SU-DHL-6 (cell line): ENCODE measurements around the gene RAB26.
"Not testable (repeated sequence)": the region's sequence is repeated elsewhere in the genome, so short reads cannot be mapped to it uniquely, and the experiment has no call there.

Experiments
- H2AFZ ChIP-seq: fragments of 200-600 bp; sonication (generic); 2 replicates; pipeline ENCODE4 v1.6.1; 2014; ENCODE audit warnings: low read depth, mild to moderate bottlenecking, moderate library complexity, mixed read lengths, antibody characterized with exemption, low read length; ENCODE audit not compliant: severe bottlenecking
- H3F3A ChIP-seq: fragments of 200-600 bp; shearing (Covaris generic); 2 replicates; pipeline ENCODE4 v1.6.0; 2016; ENCODE audit warnings: antibody characterized with exemption, mild to moderate bottlenecking; ENCODE audit not compliant: insufficient read depth
- H3K27ac ChIP-seq: fragments of 200-600 bp; sonication (generic); 2 replicates; pipeline ENCODE4 v1.5.1; 2016; ENCODE audit warnings: low read depth, mild to moderate bottlenecking, low read length, moderate library complexity, mixed read lengths
- H3K27me3 ChIP-seq: fragments of 200-600 bp; sonication (generic), shearing (Covaris generic); 2 replicates; pipeline ENCODE4 v1.6.0; 2014; ENCODE audit warnings: mild to moderate bottlenecking, low read length
- H3K36me3 ChIP-seq: fragments of 200-600 bp; sonication (generic); 2 replicates; pipeline ENCODE4 v1.6.1; 2014; ENCODE audit warnings: mild to moderate bottlenecking, low read length, mixed read lengths
- H3K4me2 ChIP-seq: fragments of 300-600, 200-600 bp; shearing (Covaris generic), sonication (generic); 2 replicates; pipeline ENCODE4 v1.6.0; 2014; ENCODE audit warnings: low read length, low read depth, mild to moderate bottlenecking; ENCODE audit not compliant: poor library complexity, severe bottlenecking
- H3K4me3 ChIP-seq: fragments of 200-600 bp; sonication (generic); 2 replicates; pipeline ENCODE4 v1.5.1; 2014; ENCODE audit warnings: antibody characterized with exemption, low read length, mild to moderate bottlenecking, mixed read lengths; ENCODE audit not compliant: insufficient read depth, poor library complexity, severe bottlenecking
- H3K79me2 ChIP-seq: fragments of 200-600 bp; sonication (generic); 2 replicates; pipeline ENCODE4 v1.6.1; 2014; ENCODE audit warnings: mild to moderate bottlenecking, low read length, moderate library complexity; ENCODE audit not compliant: insufficient read depth
- H3K9ac ChIP-seq: fragments of 200-600 bp; sonication (generic); 2 replicates; pipeline ENCODE4 v1.7.0; 2014; ENCODE audit warnings: mild to moderate bottlenecking, low read length
- H3K9me2 ChIP-seq: fragments of 200-600 bp; sonication (generic); replicated peaks from 2 replicates; pipeline ENCODE4 v1.6.1; 2014; ENCODE audit warnings: low read length; ENCODE audit not compliant: insufficient read depth
- H3K9me3 ChIP-seq: fragments of 200-600 bp; sonication (generic); 2 replicates; pipeline ENCODE4 v1.6.1; 2014; ENCODE audit warnings: low read length, mixed read lengths; ENCODE audit not compliant: insufficient read depth
- H4K20me1 ChIP-seq: fragments of 200-600 bp; sonication (generic); 2 replicates; pipeline ENCODE4 v1.6.1; 2014; ENCODE audit warnings: low read depth, mild to moderate bottlenecking, antibody characterized with exemption, low read length, moderate library complexity, mixed read lengths
- EZH2phosphoT487 ChIP-seq: fragments of 200-600 bp; sonication (generic), shearing (Covaris generic); conservative IDR thresholded peaks from 2 replicates; pipeline ENCODE4 v1.6.1; 2018; ENCODE audit warnings: mild to moderate bottlenecking, antibody characterized with exemption, low read length, moderate library complexity, mixed read lengths
- TF ChIP-seq, protein P1 (sequence below): fragments of 200-600 bp; sonication (generic); IDR thresholded peaks from one replicate; pipeline ENCODE4 v1.5.1; 2017; ENCODE audit warnings: antibody characterized with exemption, mild to moderate bottlenecking, low read length, moderate library complexity; ENCODE audit not compliant: insufficient read depth, poor library complexity, severe bottlenecking

The RAB26 gene

DNA sequence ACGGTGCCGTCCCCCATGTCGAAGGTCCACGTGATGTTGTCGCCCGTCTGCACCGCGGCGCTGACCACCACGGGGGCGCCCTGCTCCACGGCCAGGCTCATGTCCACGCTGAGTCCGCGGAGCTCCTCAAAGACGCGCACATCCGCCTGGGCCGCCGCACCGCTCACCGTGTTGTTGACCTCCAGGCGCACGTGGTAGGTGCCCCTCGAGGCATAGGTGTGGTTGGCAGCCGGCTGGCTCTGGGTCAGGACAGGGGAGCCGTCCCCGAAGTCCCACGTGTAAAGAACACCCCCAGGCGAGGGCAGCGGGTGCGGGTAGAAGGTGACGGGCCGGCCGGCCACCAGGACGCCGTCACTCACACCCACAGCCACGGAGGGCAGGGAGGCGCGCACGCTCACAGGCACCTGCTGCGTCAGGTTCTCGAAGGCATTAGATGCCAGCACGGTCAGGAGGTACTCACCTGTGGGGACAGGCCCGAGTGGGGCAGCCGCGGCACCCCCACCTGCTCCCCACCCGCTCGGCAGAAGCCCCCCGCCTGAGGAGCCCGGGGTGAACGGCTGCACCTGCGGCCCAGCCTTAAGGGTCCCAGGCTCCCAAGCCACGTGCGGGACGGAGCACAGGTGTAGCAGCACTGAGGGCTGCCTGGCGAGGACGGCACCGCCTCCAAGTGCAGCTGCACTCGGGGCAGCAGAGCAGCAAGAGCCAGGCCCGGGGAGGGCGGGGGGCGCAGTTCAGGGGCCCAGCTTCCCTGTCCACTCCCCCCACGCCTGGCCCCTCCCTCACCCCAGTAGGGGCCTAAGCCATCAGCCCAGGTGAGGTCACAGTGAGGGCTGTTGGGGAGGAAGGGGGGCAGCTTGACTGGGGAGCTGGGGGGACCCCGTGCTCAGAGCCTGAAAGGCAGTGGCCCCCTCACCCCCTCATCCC, 36.8 kb upstream of the RAB26 start:
- H3F3A ChIP-seq, H3K79me2 ChIP-seq, H3K9me3 ChIP-seq, H3K9me2 ChIP-seq, H4K20me1 ChIP-seq, H3K4me2 ChIP-seq, H3K27ac ChIP-seq, H3K36me3 ChIP-seq, H2AFZ ChIP-seq, H3K27me3 ChIP-seq, H3K9ac ChIP-seq, H3K4me3 ChIP-seq: not testable (repeated sequence)

DNA sequence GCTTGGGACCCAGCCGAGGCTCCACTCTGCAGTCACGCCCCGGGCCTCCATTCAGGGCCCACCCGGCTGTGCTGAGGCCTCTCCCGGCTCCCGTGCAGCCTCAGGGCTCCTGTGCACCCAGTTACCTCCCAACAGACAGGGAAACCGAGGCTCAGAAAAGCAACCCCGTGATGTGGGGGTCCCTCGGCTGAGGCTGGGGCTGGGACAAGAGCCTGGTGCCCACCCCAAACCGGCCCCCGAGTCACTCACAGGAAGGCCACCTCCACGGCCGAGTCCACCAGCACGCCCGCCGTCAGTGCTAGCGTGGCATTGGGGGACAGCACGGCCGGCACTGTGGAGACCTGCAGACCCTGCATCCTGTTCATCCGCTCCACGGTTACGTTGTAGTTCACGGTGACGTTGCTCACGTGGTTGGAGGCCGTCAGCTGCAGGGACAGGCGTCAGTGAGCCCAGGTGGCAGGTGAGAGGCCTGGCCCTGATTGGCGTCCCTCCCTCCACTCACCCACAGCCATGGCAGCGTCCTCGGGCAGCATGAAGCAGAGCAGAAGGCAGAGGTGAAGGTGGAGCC, 35.8 kb upstream of the RAB26 start:
- H3K27me3 ChIP-seq, H3K4me2 ChIP-seq, H3K4me3 ChIP-seq, H4K20me1 ChIP-seq, H3K9ac ChIP-seq, H3K79me2 ChIP-seq, H3K9me2 ChIP-seq, H3F3A ChIP-seq, H3K27ac ChIP-seq, H3K9me3 ChIP-seq, H2AFZ ChIP-seq, H3K36me3 ChIP-seq: not testable (repeated sequence)

DNA sequence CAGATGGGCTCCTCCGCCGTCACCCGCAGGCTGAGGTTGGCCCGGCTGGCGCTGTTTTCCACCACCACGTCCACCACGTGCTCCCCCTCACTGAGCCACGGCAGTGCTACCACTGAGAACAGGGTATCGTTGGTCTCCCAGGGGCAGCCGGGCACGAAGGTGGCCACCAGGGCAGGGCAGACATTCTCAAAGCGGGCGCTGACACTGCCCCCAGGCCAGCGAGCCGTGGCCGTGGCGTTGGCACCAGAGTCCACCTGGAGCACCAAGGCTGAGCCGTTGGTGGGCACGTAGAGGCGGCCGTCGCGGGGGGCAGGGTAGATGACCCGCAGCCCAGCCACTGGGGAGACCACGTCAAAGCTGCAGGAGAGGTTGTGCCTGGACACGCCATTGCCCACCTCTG, 34.2 kb upstream of the RAB26 start:
- H3K27ac ChIP-seq, H3K9me3 ChIP-seq, H4K20me1 ChIP-seq, H3K4me3 ChIP-seq, H3K79me2 ChIP-seq, H3K36me3 ChIP-seq, H2AFZ ChIP-seq, H3F3A ChIP-seq, H3K27me3 ChIP-seq, H3K9me2 ChIP-seq, H3K4me2 ChIP-seq, H3K9ac ChIP-seq: not testable (repeated sequence)

DNA sequence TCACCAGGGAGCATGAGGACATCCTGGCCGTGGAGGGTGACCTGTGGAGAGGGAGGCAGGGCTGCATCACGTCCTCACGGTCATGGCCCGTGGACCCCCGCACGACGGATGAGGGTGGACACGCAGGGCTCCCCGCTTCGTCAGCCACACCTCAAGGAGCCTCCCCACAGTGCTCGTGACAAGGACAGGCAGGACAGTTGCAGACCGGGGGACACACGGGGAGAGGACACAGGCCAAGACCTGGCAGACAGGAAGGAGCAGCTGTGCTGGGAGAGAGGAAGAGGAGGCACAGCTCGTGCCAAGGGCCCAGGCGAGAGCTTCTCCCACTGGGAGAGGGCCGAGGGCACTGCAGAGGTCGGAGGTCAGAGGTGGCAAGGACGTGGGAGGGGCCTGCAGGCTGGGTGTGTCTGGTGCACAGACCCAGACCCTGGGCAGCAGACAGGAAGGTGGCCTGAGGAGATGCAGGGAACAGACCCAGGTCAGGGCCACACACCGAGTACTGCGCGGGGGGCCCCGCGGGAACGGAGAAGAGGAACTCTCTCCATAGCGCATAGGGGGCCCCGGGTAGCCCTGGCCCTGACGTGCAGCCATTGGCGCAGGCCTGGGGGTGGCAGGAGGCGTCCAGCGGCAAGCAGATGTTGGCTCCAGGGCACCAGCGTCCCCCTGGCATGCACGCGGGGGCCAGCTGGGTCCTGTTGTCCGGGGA, 33.4 kb upstream of the RAB26 start:
- H3K4me3 ChIP-seq, H3K4me2 ChIP-seq, H3K36me3 ChIP-seq, H4K20me1 ChIP-seq, H3K9me3 ChIP-seq, H3F3A ChIP-seq, H3K79me2 ChIP-seq, H3K27me3 ChIP-seq, H3K27ac ChIP-seq, H3K9me2 ChIP-seq, H2AFZ ChIP-seq, H3K9ac ChIP-seq: not testable (repeated sequence)

DNA sequence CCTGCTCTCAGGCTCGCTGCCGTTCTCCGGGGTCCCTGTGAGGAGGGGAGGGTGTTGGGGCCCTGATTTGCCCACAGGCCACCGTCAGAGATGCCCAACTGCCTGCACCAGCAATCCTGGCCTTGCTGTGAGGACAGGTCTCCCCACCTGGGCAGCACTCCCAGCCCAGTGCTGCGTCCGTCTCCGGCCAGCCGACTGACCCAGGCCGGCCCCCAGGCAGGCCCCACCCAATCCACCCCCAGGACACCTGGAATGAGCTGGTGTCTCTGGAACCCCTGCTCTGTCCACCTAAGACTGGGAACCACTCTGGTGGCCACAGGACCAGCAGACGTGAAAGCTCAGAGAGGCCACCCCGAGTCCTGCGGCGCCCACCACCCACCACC, 32.8 kb upstream of the RAB26 start:
- no peaks in the 10 kb centered on the region for H3K9me2 ChIP-seq
- H3K79me2 ChIP-seq: no peaks in the 10 kb centered on the region
- no peaks in the 10 kb centered on the region for H3K36me3 ChIP-seq

DNA sequence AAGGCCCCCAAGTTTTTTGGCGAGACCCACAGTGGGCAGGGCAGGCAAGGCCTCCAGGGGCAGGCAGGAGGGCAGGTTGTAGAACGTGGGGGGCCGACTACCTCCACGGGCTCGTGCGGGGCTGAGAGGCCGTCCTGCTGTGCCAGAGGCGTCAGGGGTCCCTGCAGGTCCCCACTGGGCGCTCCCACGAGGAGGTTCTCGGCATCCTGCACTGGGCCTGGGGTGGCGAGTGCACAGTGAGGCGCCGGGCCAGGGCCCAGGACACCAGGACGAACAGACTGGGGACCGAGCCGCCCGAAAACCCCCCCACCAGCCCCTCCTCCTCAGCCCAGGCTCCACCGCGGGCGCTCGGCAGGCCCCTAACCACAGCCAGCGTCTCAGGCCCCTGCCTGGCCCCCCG, 32.0 kb upstream of the RAB26 start:
- not testable (repeated sequence) for H3K4me2 ChIP-seq, H3F3A ChIP-seq, H3K79me2 ChIP-seq, H3K9ac ChIP-seq, H3K27ac ChIP-seq, H3K4me3 ChIP-seq, H4K20me1 ChIP-seq, H3K27me3 ChIP-seq, H3K9me3 ChIP-seq, H3K36me3 ChIP-seq, H2AFZ ChIP-seq, H3K9me2 ChIP-seq

More for the DNA sequence above, 32.8 kb upstream of the RAB26 start:
- H3K27ac ChIP-seq: no peak overlapping the region
- H3K27me3 ChIP-seq: no peaks in the 10 kb centered on the region
- no peak overlapping the region for H3K4me3 ChIP-seq
- H3F3A ChIP-seq: no peaks in the 10 kb centered on the region
- no peak overlapping the region for H2AFZ ChIP-seq
- H4K20me1 ChIP-seq: no peaks in the 10 kb centered on the region
- H3K9me3 ChIP-seq: no peaks in the 10 kb centered on the region
- no peak overlapping the region for H3K9ac ChIP-seq
- H3K4me2 ChIP-seq: no peak overlapping the region
- TF ChIP-seq EZH2phosphoT487: no peak
- TF ChIP-seq, protein P1, sequence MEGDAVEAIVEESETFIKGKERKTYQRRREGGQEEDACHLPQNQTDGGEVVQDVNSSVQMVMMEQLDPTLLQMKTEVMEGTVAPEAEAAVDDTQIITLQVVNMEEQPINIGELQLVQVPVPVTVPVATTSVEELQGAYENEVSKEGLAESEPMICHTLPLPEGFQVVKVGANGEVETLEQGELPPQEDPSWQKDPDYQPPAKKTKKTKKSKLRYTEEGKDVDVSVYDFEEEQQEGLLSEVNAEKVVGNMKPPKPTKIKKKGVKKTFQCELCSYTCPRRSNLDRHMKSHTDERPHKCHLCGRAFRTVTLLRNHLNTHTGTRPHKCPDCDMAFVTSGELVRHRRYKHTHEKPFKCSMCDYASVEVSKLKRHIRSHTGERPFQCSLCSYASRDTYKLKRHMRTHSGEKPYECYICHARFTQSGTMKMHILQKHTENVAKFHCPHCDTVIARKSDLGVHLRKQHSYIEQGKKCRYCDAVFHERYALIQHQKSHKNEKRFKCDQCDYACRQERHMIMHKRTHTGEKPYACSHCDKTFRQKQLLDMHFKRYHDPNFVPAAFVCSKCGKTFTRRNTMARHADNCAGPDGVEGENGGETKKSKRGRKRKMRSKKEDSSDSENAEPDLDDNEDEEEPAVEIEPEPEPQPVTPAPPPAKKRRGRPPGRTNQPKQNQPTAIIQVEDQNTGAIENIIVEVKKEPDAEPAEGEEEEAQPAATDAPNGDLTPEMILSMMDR: no peak

DNA sequence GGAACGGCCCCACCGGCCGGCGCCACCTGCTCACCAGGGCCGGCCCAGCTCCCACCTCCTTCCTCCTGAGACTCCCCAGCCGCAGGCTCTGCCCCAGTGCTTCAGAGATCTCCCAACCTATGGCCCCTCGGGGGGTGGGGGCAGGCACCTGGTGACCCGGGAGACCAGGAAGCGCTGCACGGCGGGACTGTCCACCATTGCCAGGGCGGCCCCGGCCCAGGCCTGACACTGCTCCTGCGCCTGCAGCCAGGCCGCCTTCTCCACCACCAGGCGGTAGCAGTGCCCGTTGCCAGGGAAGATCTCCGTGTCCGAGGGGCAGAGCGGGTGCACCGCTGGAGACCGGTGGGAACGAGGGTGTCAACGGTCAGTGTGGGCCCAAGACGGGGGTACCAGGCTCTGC, 31.1 kb upstream of the RAB26 start:
- H3K4me2 ChIP-seq, H3K27me3 ChIP-seq, H3F3A ChIP-seq, H3K9me2 ChIP-seq, H3K9me3 ChIP-seq, H3K27ac ChIP-seq, H3K4me3 ChIP-seq, H4K20me1 ChIP-seq, H3K36me3 ChIP-seq, H3K79me2 ChIP-seq, H3K9ac ChIP-seq, H2AFZ ChIP-seq: not testable (repeated sequence)
